GM21515 (cell line): Measurements from ENCODE around the gene LIMS2.

Source experiments
- ATAC-seq: cut with Tn5 transposase; IDR thresholded peaks from one replicate; pipeline ENCODE4 v1.9.1; 2021; ENCODE audit not compliant: unreplicated experiment

LIMS2 gene

DNA sequence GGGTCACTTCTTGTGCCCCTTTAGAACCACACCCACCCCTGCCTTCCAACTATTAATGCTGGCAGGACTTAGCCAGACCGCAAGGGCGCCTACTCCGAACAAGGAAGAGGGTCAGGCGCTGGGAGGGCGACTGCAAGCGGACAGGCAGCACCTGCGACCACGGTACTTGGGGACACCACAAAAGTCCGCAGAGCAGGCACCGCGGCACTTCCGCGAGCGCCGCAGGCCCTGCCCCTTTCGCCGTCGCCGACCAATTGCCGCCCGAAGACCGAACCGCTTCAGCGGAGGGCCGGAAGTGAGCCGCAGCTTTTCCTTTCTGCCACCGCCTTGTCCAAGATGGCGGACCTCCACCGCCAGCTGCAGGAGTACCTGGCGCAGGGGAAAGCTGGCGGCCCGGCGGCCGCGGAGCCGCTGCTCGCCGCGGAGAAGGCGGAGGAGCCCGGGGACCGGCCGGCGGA is 25.9 kb upstream of the LIMS2 start, which contains the start of gene SFT2D3:
Gene SFT2D3, plus strand, starts transcription at position 305 of the 458 bp plus-strand sequence. Its CDS starts 32 bp downstream, at position 337.
- ATAC-seq: peak; percentile 66

- peak; percentile 52 for ATAC-seq
Observed at GRCh38 chr2:127700527-127701192, 25.3 kb upstream of the LIMS2 start.

DNA sequence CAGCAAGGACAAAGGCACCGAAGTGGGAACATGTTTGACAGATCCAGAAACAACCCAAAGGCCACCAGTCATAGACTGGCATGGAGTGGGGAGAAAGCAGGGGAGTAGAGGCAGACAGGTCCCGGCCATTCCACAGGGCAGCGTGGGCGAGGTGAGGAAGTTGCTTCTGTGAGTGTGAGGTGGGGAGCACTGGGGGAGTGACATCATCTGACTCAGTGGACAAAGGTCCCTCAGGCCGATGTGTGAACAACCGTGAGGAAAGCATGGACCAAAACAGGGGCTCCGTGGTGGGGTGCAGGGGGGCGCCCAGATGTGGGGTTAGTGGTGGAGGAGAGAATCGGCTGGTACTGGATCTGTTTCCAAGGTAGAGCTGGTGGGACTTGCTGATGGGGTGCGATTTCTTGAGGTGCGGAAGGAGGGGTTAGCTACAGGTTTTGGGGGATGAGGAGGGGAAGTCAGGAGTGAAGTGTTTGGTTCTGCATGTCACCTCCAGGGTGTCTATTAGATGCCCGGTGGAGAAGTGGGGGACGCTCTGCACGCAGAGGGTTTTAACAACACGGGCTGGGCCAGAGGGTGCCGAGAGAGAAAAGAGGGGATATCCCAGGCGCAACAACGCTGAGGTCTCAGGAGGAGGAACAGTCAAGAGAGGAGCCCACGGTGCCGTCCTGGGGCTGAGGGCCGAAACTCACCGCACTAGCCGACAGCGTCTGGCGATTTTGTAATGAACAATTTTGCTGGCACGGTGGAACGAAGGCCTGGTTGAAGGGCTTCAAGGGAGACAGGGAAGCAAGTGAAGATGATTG is 23.4 kb upstream of the LIMS2 start:
- ATAC-seq: no peak

DNA sequence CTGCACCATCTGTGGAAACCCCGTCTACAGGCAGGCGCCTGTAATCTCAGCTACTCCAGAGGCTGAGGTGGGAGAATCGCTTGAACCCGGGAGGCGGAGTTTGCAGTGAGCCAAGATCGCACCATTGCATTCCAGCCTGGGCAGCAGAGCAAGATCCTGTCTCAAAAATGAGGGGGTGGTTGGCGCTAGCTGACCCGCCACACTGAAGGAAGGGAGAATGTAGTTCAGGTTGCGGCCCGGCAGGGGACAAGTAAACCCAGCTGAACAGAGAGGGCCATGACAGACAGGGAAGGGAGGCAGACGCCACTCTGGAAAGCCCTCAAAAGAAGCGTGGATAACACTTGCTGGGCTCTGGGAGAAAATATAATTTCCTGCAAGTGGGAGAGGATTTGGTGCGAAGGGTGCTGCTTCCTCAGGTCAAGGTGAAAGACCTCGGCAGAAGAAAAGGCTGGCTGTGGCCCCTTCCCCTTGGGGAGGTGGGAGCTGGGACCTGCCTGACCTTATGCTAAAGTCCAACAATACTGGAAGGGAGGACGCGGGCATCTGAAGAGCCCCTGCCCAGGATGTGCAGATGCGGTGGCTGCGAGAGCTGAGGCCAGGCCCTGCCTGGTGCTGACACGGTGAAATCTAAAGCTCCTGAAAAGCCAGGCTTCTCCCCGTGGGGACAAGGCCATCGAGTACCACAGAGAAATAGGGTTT is 22.3 kb upstream of the LIMS2 start:
- no peak for ATAC-seq

- ATAC-seq: no peak
Observed at GRCh38 chr2:127695491-127696472, 20.5 kb upstream of the LIMS2 start.

DNA sequence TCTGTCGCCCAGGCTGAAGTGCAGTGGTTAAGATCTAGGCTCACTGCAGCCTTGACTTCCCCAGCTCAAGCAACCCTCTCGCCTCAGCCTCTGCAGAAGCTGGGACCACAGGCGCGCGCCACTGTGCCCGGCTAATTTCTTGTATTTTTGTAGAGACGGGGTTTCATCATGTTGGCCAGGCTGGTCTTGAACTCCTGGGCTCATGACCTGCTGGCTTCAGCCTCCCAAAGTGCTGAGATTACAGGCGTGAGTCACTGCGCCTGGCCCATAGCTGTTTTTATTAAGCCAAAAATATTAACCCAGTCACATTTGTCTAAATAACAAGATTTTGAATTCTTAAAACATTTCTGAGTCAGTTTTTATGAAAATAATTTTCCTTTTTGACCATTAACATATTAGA is 19.7 kb upstream of the LIMS2 start:
- ATAC-seq: no peak

DNA sequence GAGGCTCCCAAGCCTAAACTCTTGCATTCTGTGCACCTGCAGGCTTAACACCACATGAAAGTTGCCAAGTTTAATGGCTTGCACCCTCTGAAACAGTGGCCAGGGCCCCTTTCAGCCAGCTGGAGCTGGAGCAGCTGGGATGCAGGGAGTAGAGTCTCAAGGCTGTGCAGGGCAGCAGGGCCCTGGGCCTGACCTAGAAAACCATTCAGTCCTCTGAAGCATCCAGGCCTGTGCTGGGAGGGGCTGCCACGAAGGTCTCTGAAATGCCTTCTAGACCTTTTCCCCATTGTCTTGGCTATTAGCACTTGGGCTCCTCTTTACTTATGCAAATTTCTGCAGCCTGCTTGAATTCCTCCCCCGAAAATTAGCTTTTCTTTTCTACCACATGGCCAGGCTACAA is 15.4 kb upstream of the LIMS2 start:
- no peak for ATAC-seq

GRCh38 chr2:127688405-127688804 is 13.1 kb upstream of the LIMS2 start:
- ATAC-seq: no peak

GRCh38 chr2:127685410-127686080 is 10.2 kb upstream of the LIMS2 start:
- ATAC-seq: no peak

GRCh38 chr2:127683757-127684156 is 8.4 kb upstream of the LIMS2 start:
- no peak for ATAC-seq

- no peak for ATAC-seq
Observed at GRCh38 chr2:127683056-127683455, 7.7 kb upstream of the LIMS2 start.

GRCh38 chr2:127681976-127682857 is 6.9 kb upstream of the LIMS2 start:
- no peak for ATAC-seq

GRCh38 chr2:127681288-127681804 is 6.0 kb upstream of the LIMS2 start:
- no peak for ATAC-seq

DNA sequence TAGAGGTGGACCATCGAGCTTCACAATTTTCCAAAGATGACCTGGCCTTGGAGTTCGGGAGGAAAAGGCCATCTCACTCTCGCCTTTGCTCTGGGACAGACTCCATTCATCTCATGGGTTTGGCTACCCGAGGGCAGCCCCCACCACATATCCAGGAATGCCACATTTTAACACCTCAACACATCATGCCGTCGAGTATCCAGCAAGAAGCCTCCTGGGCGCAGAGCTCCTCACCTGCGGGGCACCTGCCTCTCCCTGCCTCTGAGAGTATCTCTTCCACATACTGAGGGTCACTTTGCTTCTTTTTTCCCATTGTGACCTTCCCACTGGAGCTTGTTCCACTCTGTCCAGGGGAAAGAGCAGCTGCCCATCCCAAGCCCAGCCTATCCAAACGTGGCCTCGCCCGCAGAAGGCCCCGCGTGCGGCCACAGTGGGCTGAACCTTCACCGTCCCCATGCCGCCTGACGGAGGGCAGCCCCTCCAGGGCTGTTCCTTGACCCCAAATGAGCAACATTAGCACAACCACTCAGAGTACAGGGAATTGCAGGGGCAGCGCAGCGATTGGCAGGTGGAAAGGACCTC is 5.5 kb upstream of the LIMS2 start:
- no peak for ATAC-seq

GRCh38 chr2:127679680-127680361 is 4.5 kb upstream of the LIMS2 start:
- no peak for ATAC-seq

DNA sequence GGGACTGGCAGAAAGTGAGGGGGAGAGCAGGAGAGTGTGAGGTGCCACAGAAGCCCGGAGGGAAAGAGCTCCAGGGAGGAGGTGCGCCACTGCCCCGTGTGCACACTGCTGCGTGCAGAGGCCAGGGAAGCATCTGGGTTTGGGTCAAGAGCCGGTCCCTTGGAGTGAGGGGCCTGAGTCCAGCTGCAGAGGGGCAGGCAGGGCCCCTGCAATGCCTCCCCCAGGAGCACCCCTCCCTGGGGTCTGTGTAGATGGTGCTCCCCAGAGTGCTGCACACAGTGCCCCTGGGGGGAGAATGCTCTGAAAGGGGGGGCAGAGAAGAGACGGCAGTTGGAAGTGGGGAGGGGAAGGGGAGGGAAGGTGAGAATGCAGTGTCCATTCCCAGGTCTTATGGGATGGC is 3.7 kb upstream of the LIMS2 start:
- no peak for ATAC-seq

- ATAC-seq: no peak
Observed at GRCh38 chr2:127678531-127678930, 3.2 kb upstream of the LIMS2 start.

DNA sequence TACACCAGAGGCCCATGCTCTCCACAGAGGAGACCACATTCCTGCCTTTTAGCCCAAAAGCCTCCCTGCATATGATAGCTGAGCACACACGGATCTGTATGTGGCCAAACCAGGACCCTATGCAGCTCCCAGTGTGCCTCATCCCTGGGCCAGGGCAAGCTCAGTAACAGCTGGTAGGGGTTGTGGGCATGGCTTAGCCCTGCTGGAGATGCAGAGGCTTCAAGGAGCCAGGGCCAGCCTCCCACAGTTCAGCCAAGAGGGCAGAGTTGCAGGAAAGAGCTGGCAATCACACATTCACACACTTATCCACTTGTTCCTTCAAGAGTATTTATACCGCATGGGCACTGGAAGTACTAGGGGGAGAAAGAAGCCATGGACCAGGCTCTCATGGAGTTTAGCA is 1.6 kb upstream of the LIMS2 start:
- no peak for ATAC-seq
